IMR-90 (cell line): ENCODE data around the gene CD8B. TPM values are rescaled to one million over a fixed set of nuclear protein-coding genes. Genes with fewer than 3 reads are reported as not detected.
"Not testable (repeated sequence)": the region's sequence is repeated elsewhere in the genome, so short reads cannot be mapped to it uniquely, and the experiment has no call there.

Experiments used
- ATAC-seq: fragments of 200-7000 bp; cut with Tn5 transposase; 2 replicates; pipeline ENCODE4 v1.9.1; 2020; ENCODE audit warnings: low read depth, mild to moderate bottlenecking, moderate library complexity
- BruUV-seq: library from RNA; stranded (reverse); fragments of 400-500 nt; replicated peaks from 2 replicates; lab custom pipeline; 2021; lab: Mats Ljungman, UMichigan
- CTCF ChIA-PET: fragments of 300-600 bp; formaldehyde crosslinking; extraction: SDS; loops from one replicate; lab custom pipeline; 2021; ENCODE audit warnings: antibody characterized with exemption; lab: Yijun Ruan, JAX
- POLR2A ChIA-PET: fragments of 300-600 bp; sonication (Branson Sonifier 250); formaldehyde crosslinking; loops from one replicate; lab custom pipeline; 2022; ENCODE audit warnings: antibody characterized with exemption; ENCODE audit not compliant: unreplicated experiment; lab: Charles Lee
- DNase-seq: peaks from one replicate; pipeline ENCODE4 v3.0.0; 2013
- H2AFZ ChIP-seq: replicated peaks from 2 replicates; pipeline ENCODE3; 2013; ENCODE audit warnings: low read length, mild to moderate bottlenecking; ENCODE audit not compliant: poor library complexity
- H2AK5ac ChIP-seq: 2 replicates; pipeline ENCODE4 v1.6.1; 2013; ENCODE audit warnings: low read depth, low read length, inconsistent platforms
- H2AK9ac ChIP-seq: replicated peaks from 2 replicates; pipeline ENCODE3; 2013; ENCODE audit warnings: mild to moderate bottlenecking, low read depth, low read length, moderate library complexity; ENCODE audit not compliant: poor library complexity
- H2BK120ac ChIP-seq: 2 replicates; pipeline ENCODE4 v1.6.1; 2013; ENCODE audit warnings: low read depth, low read length, inconsistent platforms
- H2BK15ac ChIP-seq: 3 replicates; pipeline ENCODE4 v1.6.1; 2013; ENCODE audit warnings: low read depth, low read length, inconsistent platforms
- H2BK20ac ChIP-seq: 2 replicates; pipeline ENCODE4 v1.6.1; 2013; ENCODE audit warnings: low read depth, mild to moderate bottlenecking, inconsistent platforms, low read length, moderate library complexity
- H2BK5ac ChIP-seq: 2 replicates; pipeline ENCODE4 v1.6.1; 2013; ENCODE audit warnings: mild to moderate bottlenecking, low read depth, low read length, inconsistent platforms; ENCODE audit not compliant: poor library complexity, severe bottlenecking
- H3K14ac ChIP-seq: replicated peaks from 2 replicates; pipeline ENCODE4 v1.6.1; 2013; ENCODE audit warnings: low read depth, low read length, inconsistent platforms
- H3K18ac ChIP-seq: 2 replicates; pipeline ENCODE4 v1.6.1; 2013; ENCODE audit warnings: low read depth, low read length, control low read depth
- H3K23ac ChIP-seq: 2 replicates; pipeline ENCODE4 v1.6.1; 2013; ENCODE audit warnings: low read depth, low read length, inconsistent platforms
- H3K27ac ChIP-seq: 2 replicates; pipeline ENCODE4 v1.5.1; 2013; ENCODE audit warnings: mild to moderate bottlenecking, control low read depth, low read length; ENCODE audit not compliant: insufficient read depth
- H3K27me3 ChIP-seq: 2 replicates; pipeline ENCODE4 v1.6.1; 2013; ENCODE audit warnings: low read length; ENCODE audit not compliant: control insufficient read depth, insufficient read depth
- H3K36me3 ChIP-seq: 2 replicates; pipeline ENCODE4 v1.6.1; 2013; ENCODE audit warnings: low read length, mixed read lengths; ENCODE audit not compliant: control insufficient read depth, insufficient read depth
- H3K4ac ChIP-seq: 2 replicates; pipeline ENCODE4 v1.6.1; 2013; ENCODE audit warnings: low read depth, low read length, inconsistent platforms
- H3K4me1 ChIP-seq: 2 replicates; pipeline ENCODE4 v1.6.1; 2013; ENCODE audit warnings: low read length, mixed read lengths; ENCODE audit not compliant: control insufficient read depth, insufficient read depth
- H3K4me2 ChIP-seq: 2 replicates; pipeline ENCODE4 v1.6.1; 2013; ENCODE audit warnings: low read depth, mild to moderate bottlenecking, control low read depth, low read length, moderate library complexity
- H3K4me3 ChIP-seq: 2 replicates; pipeline ENCODE4 v1.5.1; 2013; ENCODE audit warnings: low read depth, mild to moderate bottlenecking, control low read depth, low read length, moderate library complexity; ENCODE audit not compliant: insufficient read depth
- H3K56ac ChIP-seq: 2 replicates; pipeline ENCODE4 v1.6.1; 2013; ENCODE audit warnings: low read length, inconsistent platforms; ENCODE audit not compliant: insufficient read depth; ENCODE audit errors: extremely low read depth
- H3K79me1 ChIP-seq, 2 experiments: 2 replicates each; pipeline ENCODE4 v1.6.1; 2013; ENCODE audit warnings: low read length in 2 of 2, inconsistent platforms in 1 of 2, low read depth in 1 of 2
- H3K9ac ChIP-seq: 2 replicates; pipeline ENCODE4 v1.6.1; 2013; ENCODE audit warnings: low read depth, low read length, control low read depth
- H3K9me1 ChIP-seq: 2 replicates; pipeline ENCODE4 v1.6.1; 2013; ENCODE audit warnings: low read length, inconsistent platforms; ENCODE audit not compliant: insufficient read depth
- H3K9me3 ChIP-seq: 2 replicates; pipeline ENCODE4 v1.6.1; 2013; ENCODE audit warnings: low read length; ENCODE audit not compliant: control insufficient read depth, insufficient read depth
- H4K20me1 ChIP-seq: 2 replicates; pipeline ENCODE4 v1.6.1; 2013; ENCODE audit warnings: low read length, inconsistent platforms; ENCODE audit not compliant: insufficient read depth
- H4K5ac ChIP-seq: 2 replicates; pipeline ENCODE4 v1.6.1; 2013; ENCODE audit warnings: mild to moderate bottlenecking, low read depth, low read length, control low read depth
- H4K8ac ChIP-seq, 2 experiments: 2 replicates each; pipeline ENCODE4 v1.6.1; 2013; ENCODE audit warnings: low read depth in 2 of 2, low read length in 2 of 2, control low read depth in 1 of 2, inconsistent platforms in 1 of 2
- H4K91ac ChIP-seq: 2 replicates; pipeline ENCODE4 v1.6.1; 2013; ENCODE audit warnings: low read depth, low read length, inconsistent platforms; ENCODE audit not compliant: insufficient read depth
- WGBS, 2 experiments: methylation state at CpG; one replicate each; pipeline versions ENCODE4 v1.1.5 to v1.1.7; 2013; ENCODE audit warnings: missing lambda C conversion rate in 2 of 2; ENCODE audit not compliant: insufficient read length in 1 of 2; ENCODE audit errors: extremely low coverage in 2 of 2; 5-methylcytosine and 5-hydroxymethylcytosine counted together
- dilution Hi-C: fragments of 300-500 bp; cut with HindIII; formaldehyde crosslinking; loops from one replicate; pipeline ENCODE4 v1.14.3; 2018; ENCODE audit warnings: low sequenced_read_pairs; ENCODE audit not compliant: unreplicated experiment
- in situ Hi-C: fragments of 300-500 bp; cut with MboI; formaldehyde crosslinking; loops from 3 replicates; pipeline ENCODE4 v1.14.3; 2019; ENCODE audit warnings: low sequenced_read_pairs, inconsistent platforms, mixed read lengths
- intact Hi-C: fragments of 100-400 bp; cut with micrococcal nuclease; formaldehyde crosslinking; loops from 2 replicates; pipeline ENCODE4 v1.10.0; 2022
- polyA plus RNA-seq, 3 experiments: library from polyadenylated mRNA; depleted of rRNA; stranded (reverse); fragments of >200 nt; gene quantifications; 2 replicates each; pipeline ENCODE4 v1.2.3, GENCODE V29; 2012; ENCODE audit warnings: low replicate concordance in 1 of 3
- total RNA-seq: library from RNA; depleted of rRNA; stranded (reverse); fragments of >200 nt; gene quantifications from 2 replicates; pipeline ENCODE4 v1.2.3, GENCODE V29; 2012

The CD8B gene
- total and polyA plus RNA-seq, 2 of the 4 experiments (the other 2 are of a cell fraction): not detected

DNA sequence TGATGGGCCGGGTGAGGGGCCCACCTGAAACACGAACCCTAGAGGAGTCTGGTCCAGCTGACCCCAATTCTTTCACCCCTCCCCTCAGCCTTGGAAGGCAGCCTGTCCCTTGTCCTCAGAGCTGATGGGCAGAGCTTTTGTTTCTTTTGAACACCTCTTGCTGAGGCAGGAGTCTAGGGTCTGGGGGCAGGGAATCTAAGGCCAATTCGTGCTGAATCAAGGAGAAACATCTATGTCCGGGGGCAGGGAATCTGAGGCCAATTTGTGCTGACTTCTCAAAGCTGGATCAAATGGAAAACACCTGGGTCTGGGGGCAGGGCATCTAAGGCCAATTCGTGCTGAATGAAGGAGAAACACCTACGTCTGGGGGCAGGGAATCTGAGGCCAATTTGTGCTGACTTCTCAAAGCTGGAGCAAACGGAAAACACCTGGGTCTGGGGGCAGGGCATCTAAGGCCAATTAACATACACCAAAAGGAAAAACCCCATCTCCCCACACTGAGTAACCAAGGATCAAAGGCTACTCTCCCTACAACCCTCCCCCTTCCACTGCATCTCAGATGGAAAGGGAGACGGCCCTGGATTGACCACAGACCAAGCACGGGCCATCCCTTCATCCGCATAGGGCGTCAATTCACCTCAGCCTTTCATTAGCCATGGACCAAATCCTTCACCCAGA lies 21.7 kb downstream of the CD8B start:
- H4K20me1 ChIP-seq, H2AK5ac ChIP-seq, H3K4me1 ChIP-seq, DNase-seq, H3K27ac ChIP-seq, H4K8ac ChIP-seq, H2BK20ac ChIP-seq, H3K79me1 ChIP-seq, dilution Hi-C loops, BruUV-seq, intact Hi-C loops, H3K14ac ChIP-seq, CTCF ChIA-PET, H4K5ac ChIP-seq, H3K4me2 ChIP-seq, H3K4ac ChIP-seq, H3K18ac ChIP-seq, H3K9me3 ChIP-seq, H3K9me1 ChIP-seq, in situ Hi-C loops, H2AK9ac ChIP-seq, H3K36me3 ChIP-seq, H3K27me3 ChIP-seq, H3K23ac ChIP-seq, H2BK120ac ChIP-seq, H4K91ac ChIP-seq, H3K4me3 ChIP-seq, H2AFZ ChIP-seq, H2BK5ac ChIP-seq, H3K9ac ChIP-seq, POLR2A ChIA-PET, ATAC-seq, H3K56ac ChIP-seq, H2BK15ac ChIP-seq: not testable (repeated sequence)
- no CpG with 5 or more reads among the region's 11 CpGs for WGBS, 2 experiments

DNA sequence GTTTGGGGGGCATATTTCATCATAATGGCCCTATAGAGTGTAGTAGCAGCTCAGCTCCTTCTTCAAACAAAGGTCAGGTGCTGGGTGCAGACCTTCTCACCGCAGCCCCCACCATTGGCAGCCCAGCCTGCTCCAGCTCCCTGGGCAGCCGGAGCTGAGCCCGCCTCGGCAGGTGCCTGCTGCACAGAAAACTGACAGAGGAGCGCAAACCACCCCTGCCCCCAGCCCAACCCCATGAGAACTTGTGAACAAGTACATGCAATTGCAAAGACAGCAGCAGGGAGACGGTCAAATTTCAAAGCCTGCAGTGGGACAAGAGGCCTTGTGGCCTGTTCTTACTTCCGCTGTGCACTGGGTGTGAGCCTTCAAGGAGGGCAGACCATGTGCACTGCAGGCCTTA lies 22.2 kb downstream of the CD8B start:
- WGBS, 2 experiments: no CpG with 5 or more reads among the region's 7 CpGs
- not testable (repeated sequence) for BruUV-seq

More for the DNA sequence above, 22.2 kb downstream of the CD8B start:
- H2AK9ac ChIP-seq, H3K14ac ChIP-seq, CTCF ChIA-PET, H4K8ac ChIP-seq, H2BK15ac ChIP-seq, H2AK5ac ChIP-seq, H3K27me3 ChIP-seq, H2BK120ac ChIP-seq, H3K9ac ChIP-seq, H2BK20ac ChIP-seq, H2BK5ac ChIP-seq, POLR2A ChIA-PET, H3K9me3 ChIP-seq, DNase-seq, H3K4me2 ChIP-seq, H3K27ac ChIP-seq, H3K23ac ChIP-seq, in situ Hi-C loops, dilution Hi-C loops, H3K56ac ChIP-seq, H3K4me3 ChIP-seq, H3K4ac ChIP-seq, H4K5ac ChIP-seq, H3K4me1 ChIP-seq, H3K36me3 ChIP-seq, H3K9me1 ChIP-seq, H4K91ac ChIP-seq, H2AFZ ChIP-seq, H4K20me1 ChIP-seq, intact Hi-C loops, H3K18ac ChIP-seq, ATAC-seq, H3K79me1 ChIP-seq: not testable (repeated sequence)
